RKO (cell line): Measurements from ENCODE around the gene FRMD1.

Experiments
- DNase-seq: peaks from one replicate; pipeline ENCODE4 v3.0.0-alpha.2; 2016; ENCODE audit warnings: low spot score

Gene FRMD1

DNA sequence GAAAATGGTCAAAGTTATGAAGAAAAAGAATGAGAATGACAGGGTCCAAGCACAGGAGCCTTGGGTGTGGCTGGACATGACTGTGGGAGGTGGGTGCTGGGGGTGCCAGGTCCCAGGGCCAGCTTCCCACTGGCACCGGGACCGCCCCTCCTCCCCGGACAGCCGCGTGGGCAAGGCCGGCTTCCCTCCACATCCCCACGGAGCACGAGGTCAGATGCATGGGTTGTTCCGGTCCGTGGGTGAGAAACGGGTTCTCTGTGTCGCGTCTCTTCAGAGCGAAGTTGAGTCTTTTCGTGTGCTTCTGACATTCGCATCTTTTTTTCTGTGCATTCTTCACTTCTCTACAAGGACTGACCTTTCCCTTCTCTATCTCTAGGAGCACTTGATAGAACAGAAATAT lies 51.5 kb downstream of the FRMD1 start:
- DNase-seq: no peak

DNA sequence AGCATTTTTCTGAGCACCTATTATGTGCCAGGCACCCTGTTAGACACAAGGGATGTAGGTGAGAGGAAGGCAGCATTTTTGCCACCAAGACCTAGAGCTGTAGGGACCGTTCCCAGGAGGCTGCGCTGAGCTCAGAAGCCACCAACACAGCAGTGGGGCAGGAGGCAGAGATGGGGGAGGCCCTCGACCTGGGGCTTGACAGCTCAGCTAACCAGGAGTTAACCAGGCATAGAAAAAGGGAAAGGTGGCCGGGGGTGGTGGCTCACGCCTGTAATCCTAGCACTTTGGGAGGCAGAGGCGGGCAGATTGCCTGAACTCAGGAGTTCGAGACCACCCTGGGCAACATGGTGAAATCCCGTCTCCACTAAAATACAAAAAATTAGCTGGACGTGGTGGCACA lies 52.1 kb downstream of the FRMD1 start:
- DNase-seq: no peak

DNA sequence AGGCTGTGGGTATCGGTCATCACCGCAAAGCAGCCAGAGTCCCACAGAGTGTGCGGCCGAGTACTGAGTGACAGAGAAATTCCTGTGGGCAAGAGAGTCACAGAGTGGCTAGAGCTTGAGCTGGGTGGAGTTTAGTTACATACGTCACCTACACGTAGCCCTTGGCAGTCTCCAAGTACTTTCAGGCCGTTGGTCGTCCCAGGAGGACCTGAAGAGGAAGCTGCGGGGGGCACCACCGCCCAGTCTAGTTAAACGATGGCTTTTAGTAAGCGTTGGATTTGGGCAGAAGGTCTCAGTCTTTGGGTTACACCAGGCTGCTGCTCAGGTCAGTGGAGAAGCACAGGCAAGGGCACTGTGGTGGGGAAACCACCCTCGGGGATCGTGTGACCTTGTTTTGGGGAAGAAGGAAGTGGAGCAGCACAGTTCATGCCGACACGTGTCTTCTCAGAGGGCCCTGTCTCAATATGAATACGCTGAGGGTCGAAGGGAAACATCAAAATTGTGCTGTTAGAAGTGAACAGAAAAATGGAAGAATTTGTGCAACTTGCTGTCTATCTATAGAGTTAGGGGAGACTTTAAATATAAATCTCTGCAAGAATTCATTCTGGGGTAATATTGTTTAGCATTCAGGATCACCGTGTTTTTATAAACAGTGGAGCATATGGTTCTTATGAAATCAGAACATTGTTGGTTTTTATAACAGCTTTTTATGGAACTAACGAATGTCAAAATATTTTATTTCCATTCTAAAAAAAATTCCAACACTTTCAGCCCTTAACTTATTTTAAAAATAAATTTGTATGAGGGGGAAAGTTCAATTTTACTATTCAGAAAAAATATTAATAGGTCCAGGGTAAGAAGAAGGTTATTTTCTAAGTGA lies 52.9 kb downstream of the FRMD1 start:
- DNase-seq: no peak

DNA sequence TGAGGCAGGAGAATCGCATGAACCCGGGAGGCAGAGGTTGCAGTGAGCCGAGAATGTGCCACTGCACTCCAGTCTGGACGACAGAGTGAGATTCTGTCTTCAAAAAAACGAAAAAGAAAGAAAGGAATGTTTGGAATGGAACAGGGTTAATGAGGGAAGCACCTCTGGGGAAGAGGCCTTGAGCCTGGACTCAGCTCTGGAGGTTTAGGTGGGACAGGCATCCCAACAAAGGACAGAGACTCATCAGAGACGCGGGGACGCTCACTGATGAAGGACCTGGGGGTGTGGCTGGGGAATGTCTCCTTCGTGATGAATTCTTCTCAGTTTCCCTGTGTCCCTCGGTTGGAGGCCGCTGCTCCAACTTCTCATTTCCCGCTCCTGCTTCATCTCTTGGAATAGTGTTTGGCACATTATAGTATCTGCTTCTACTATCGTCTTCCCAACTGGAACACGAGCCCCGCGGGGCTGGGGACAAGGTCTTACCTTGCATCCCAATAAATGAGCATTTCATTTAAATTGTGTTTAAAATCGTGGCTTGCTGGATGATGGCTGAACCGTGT lies 54.0 kb downstream of the FRMD1 start:
- no peak for DNase-seq

DNA sequence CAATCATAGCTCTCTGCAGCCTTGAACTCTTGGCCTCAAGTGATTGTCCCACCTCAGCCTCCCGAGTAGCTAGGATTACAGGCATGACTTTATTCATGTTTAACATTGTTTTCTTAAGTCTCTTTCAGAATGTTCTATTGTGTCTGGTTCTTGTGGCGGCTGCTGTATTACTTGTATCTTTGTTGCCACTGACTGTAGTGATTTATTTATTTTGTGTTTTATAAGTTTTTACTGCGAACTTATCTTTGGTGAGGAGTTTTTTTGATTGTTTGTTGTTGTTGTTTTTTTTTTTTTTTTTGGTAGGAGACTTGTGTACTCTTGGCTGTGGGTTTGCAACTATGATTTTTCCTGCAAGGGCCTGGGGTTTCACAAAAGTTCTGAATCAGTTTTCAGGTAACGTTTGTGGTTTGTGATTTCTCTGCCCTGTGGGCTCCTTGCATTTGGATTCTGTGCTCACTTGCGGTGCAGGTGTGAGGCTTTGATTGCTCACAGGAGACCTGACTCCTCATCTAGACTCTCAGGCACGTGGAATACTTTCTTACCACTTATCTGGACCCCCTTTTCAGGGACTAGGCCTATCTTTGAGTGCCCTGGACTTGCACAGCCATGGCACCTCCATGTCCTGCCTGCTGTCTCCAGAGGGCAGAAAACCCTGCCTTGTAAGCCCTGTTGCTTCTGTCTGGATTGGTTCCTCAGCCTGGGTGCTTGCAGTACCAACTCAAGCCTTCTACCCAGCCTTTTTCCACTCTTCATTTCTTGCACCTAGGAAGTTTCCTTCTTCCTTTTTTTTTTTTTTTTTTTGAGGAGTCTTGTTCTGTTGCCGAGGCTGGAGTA lies 56.3 kb downstream of the FRMD1 start:
- DNase-seq: no peak

DNA sequence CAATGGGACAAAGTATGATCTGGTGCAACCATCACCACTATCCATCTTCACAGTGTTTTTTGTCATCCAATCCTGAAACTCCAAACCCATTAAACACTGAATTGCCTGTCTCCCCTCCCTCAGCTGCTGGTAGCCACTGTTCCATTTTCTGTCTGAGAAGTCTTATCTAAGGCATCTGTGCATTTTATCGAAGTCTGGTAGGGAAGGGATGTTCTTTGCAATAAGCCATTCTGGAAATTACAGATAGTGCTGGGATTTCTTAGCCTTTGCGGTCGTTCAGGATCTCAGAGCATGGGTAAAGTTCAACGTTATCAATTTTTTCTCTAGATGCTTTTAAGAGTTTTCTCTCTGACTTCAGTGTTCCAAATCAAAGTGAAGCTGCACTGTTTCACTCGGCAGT lies 57.4 kb downstream of the FRMD1 start:
- DNase-seq: no peak

DNA sequence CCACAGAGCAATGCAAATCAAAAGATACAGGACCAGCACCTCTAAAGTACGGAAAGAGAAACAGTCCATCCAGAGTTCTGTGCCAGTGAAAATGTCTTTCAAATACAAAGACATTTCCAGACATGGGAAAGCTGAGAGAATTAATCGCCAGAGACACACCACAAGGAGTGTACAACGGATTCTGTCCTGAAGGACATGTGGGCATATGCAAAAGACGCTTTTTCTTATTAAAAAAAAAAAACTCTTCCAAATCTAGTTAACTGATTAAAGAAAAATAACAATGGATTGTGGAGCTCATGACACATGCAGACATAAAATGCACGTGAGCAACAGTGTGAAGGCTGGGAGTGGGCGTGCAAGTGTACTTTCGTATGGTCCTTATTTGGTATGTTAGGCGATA lies 58.8 kb downstream of the FRMD1 start:
- no peak for DNase-seq

DNA sequence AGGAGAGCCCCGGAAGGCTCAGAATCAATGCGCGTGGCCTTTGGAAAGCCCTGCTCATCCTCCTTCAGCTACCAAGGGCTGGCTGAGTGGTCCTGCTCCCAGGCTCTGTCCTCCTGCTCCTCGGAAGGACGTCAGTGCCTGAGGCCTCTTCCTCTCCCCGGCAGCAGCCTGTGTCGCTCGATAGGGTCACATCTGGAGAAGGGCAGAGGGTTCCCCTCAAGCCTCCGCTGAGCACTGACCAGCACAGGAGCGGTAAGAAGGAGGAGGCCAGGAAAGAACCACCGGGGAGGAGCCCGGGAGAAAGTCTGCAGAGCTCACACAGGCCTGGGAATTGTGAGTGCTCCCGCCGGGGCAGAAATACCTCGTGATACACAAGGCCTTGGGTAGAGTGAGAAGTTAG lies 60.3 kb downstream of the FRMD1 start:
- no peak for DNase-seq

DNA sequence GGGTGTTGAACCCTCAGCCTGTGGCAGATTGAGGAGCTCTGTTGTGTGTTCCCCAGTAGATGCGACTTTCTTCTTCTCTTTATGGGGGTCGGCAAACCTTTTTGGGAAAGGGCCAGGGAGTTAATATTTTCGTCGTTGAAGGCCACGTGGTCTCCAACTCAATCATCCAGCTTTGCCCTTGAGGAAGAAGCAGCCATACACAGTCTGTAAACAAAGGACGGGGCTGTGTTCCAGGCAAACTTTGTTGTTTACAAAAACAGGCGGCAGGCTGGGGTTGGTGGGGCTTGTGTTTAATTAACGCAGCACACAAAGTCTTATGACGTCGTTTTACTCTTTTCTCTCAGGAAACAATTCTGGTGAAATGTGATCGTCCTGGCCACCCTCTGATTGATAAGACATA lies 61.4 kb downstream of the FRMD1 start:
- DNase-seq: no peak

DNA sequence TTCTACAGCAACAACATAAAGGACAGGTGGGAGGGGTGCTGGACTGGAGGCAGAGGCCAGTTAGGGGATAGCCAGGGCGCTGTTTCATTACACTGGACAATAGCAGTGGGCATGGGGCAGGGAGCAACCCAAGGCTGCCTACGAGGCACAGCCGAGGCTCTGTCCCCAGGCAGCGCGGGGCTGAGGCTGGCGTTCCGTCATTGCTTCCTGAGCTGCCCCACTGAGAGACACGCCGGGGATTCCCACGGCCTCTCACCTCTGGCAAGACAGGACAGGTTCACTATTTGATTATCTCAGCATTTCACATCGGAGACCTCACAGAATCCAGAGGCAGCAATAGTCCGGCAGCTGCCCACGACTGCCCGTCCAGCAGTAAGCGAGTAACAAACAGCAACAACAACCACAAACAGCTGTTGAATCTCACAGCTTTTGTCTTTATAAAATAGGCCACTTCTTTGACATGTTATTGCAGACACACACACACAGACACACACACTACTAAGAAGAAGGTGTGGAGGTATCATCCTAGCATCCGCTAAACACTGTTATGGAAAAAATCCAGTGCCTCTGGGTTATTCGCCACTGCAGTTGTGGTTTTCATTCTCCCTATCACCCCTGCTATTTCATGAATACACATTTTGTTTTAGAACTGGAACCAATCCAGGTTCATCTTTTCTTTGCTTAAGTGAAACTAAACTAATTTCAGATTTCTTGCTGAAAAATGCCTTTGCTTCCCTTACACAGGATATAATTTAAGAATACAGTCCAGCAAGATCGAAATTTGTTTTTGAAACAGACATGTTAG lies 62.1 kb downstream of the FRMD1 start:
- DNase-seq: no peak

DNA sequence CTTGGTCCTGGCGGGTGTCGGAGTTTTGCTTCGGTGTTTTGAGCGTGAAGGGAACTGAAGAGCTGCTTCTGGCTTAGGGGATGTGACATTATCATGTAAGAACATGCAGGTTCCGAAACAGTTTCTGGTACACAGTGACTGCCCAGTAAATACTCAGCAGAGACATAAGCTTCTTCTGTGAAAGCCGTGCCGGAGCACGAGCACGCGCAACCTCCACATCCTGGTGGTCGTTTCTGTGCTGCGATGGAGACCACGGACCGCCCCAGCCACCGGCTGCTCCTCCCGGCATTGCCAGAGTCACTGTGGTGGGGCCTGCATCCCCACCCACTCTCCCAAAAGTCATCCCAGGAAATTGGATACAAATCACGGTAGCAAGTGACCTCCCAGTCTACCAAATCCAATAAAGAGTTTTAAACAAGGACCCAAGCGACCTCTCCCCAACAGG lies 62.8 kb downstream of the FRMD1 start:
- no peak for DNase-seq

DNA sequence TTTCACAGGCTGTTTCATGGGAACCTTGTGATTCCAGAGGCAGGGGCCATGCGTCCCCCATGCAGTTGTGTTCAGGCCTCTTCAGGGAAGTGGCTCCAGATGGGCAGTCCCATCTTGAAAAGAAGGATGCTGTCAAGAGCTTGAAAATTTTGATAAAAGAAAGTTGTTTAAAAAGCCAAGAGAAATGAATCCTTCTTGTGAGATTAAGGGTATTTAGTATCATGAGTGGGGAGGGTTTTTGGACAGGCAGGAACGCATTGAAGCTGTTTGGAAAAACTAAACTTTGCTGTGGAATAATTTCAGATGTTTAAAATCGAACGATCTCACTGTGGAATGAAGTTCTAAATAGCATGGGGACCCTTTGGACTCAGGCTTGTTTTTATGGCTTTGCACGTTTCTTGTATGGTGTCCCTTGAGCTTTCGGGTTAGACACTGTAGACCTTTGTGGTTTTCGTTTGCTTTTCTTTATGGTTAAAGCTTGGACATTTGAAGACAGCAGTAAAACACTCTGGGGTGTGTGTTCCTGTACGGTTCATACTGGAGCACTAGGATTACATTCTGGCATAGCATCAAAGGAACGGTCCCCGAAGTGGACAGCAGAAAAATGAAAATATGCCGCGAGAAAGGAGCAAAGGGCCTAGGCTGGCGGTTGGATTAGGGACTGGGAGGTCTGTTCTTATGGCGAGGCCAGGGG lies 63.4 kb downstream of the FRMD1 start:
- DNase-seq: no peak

DNA sequence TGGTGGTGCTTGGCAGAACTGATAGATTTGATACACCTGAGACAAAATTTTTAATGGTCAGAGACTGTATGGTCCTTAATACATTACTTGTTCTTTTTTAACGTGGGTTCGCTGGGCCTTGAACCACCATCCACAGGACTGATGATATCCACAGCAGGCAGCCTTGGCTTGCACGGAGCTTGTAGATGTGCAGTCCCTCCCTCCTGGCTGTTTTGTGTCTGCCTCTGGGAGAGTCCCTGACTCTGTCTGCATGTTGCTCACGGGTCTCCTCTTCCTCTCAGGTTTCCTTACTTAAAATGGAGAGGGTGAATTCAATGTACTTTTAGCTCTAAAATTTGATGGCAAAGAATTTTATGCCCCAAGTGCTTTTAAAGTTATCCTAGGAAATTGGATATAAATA lies 64.0 kb downstream of the FRMD1 start:
- no peak for DNase-seq

DNA sequence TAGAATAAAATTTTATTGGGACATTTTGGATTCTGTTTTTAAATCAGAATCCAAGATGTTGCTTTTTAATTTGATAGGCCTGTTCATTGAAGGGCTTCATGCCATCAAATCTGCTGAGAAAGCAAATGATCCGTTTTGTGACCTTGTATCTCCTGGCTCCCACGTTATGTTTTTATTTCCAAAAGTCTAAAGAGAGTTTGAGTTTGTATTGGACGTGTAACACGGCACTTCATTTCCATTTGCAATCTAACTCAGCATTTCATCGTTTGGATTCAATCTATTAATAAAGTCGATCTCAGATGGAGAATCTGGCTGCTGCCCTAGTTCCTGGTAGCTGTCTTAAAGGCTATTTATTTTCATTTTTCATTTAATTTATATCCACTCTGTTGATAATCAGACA lies 64.6 kb downstream of the FRMD1 start:
- no peak for DNase-seq

DNA sequence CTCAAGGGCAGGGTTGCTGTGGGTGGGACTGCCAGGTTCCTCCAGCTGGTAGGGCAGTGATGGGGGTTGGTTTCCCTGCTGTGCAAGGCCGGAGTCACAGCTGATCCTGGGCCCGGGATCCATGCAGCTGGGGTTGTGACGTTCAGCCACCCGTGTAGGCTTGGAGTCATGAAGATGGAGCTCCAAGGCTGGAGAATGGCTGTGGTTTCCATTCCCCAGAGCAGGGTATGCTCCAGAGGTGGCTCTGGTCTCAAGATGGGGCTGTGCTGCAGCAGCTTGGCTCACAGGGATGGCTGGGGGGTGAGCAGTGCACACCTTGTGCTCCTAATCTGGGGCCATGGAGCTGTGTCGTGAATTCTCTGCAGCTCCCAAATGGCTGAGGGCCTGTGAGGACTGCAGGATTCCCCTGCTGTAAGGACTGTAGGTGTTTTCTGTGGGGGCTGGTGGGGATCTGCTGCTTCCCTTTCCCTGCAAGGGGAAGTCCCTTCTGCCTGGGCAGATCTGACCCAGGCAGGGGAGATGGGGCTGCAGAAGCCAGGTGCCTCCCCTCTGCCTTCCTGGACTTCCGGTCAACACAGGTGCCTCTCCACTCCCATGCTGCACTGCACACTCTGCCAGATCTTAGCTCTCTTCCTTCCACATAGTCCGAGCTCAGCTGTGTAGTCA lies 65.6 kb downstream of the FRMD1 start:
- DNase-seq: no peak

DNA sequence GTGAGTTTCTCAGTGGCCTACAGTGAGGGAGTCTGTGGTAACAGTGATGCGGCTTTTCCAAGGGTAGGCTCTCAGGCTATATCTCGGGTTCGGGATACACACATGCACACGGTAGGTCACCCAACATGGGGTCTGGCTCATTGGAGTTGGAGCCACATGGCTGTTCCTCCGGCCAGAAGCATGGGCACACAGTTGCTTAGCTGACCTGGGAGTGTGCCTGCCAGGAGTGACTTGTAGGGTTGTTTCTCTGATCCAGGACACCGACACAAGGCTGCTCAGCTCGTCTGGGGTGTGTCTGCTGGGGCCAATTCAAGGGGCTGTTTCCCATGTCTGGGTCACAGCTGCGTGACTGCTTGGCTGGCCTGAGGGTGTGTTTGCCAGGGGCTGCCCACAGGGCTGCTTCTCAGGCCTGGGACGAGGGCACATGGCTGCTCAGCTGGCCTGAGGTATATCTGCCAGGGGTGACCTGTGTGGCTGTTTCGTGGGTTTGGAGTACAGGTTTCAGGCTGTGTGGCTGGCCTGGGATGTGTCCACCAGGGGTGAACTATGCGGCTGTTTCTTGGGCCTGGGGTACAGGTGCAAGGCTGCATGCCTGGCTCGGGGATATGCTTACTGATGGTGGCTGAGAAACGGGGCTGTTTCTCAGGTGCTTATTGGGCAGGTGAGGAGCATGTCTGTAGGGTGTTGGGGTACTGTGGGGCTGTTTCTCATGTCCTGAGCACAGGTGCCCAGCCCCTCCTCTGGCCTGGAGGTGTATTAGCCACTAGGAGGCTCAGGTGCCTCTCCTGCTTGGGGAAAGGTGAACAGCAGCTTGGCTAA lies 66.4 kb downstream of the FRMD1 start:
- DNase-seq: no peak

DNA sequence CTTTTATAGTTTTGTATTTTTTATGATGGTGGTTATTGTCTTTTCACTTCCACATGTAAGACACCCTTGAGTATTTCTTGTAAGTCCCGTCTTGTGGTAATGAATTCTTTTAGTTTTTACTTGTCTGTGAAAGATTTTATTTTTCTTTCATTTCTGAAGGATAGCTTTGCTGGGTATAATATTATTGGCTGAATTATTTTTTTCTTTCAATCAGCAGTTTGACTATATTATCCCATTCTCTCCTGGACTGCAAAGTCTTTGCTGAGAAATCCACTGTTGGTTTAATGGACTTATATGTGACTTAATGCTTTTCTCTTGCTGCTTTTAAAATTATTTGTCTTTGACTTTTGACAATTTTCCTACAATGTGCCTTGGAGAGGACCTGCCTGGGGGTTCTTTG lies 67.7 kb downstream of the FRMD1 start:
- no peak for DNase-seq

DNA sequence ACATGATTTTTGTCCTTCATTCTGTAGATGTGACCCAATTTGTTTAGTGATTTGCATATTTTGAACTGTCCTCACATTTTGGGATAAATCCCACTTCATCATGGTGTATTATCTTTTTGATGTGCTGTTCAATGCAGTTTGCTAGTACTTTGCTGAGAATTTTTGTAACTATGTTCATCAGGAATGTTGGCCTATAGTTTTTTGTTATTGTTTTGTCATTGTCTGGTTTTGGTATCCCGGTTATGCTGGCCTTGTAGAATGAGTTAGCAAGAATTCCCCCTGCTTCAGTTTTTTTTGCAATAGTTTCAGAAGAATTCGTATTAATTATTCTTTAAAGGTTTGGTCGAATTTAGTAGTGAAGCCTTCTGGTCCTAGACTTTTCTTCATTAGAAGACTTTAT lies 69.7 kb downstream of the FRMD1 start:
- no peak for DNase-seq

DNA sequence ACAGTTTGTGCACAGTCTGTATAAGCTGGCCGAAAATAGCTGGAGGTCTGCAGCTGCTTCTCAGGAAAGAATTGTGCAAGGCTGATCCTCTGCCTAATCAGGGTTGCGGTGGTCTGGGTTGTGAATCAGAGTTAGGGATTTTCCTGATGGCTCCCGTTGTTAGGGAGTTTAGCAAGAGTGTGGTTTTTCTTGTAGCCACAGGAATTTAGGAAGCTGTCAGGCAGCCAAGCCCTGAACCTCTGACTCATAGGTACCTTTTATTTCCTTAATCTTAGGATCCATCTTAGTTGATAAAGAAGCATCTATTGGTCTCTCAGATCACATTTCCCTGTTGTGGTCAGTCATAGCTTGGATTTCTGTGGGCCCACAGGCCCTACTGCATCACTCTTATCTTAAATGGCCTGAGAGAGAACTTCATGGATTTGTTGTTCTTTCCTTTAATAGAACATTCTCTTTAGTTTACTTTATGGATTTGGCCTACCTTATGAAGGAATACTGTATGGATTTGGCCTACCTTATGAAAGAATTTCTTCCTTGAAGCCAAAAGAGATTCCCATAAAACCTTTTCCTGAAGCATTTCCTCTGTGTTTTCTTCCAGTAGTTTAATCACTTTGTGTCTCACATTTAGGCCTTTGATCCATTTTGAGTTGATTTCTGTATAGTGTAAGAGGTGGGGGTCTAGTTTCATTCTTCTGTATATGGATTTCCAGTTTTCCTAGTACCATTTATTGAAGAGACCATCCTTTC lies 71.2 kb downstream of the FRMD1 start:
- DNase-seq: peak; percentile 89
